Muscle of leg (tissue), 11 donors: ENCODE measurements around the gene UBE2QL1. TPM values are rescaled to one million over a fixed set of nuclear protein-coding genes. Genes with fewer than 3 reads are reported as not detected.

Experiments
- DNase-seq: peaks from one replicate; pipeline ENCODE4 v3.0.0; 2013
- H3K27ac ChIP-seq: one replicate; pipeline ENCODE4 v1.5.1; 2013; ENCODE audit warnings: mild to moderate bottlenecking, low read length, control low read depth
- H3K27me3 ChIP-seq: one replicate; pipeline ENCODE4 v1.6.1; 2013; ENCODE audit warnings: low read length; ENCODE audit not compliant: control insufficient read depth, insufficient read depth
- H3K36me3 ChIP-seq: one replicate; pipeline ENCODE4 v1.6.1; 2013; ENCODE audit warnings: low read length; ENCODE audit not compliant: control insufficient read depth, insufficient read depth
- H3K4me1 ChIP-seq: one replicate; pipeline ENCODE4 v1.6.1; 2013; ENCODE audit warnings: low read length; ENCODE audit not compliant: control insufficient read depth, insufficient read depth
- H3K4me3 ChIP-seq: one replicate; pipeline ENCODE4 v1.5.1; 2013; ENCODE audit warnings: low read length, control low read depth
- H3K9me3 ChIP-seq: replicated peaks from 2 replicates; pipeline ENCODE4 v1.6.1; 2013; ENCODE audit warnings: low read depth, low read length; ENCODE audit not compliant: control insufficient read depth
- WGBS: methylation state at CpG from one replicate; pipeline ENCODE4 v1.1.5; 2013; ENCODE audit warnings: missing lambda C conversion rate; ENCODE audit not compliant: insufficient coverage; 5-methylcytosine and 5-hydroxymethylcytosine counted together
- polyA plus RNA-seq, 8 donors: library from polyadenylated mRNA; unstranded; fragments of 120-200 nt; gene quantifications; one replicate each; pipeline versions ENCODE4 v1.2.1 to v1.2.3, GENCODE V29; 2013; ENCODE audit warnings: inconsistent platforms in 1 of 8, low replicate concordance in 1 of 8; ENCODE audit not compliant: insufficient read length in 8 of 8, insufficient read depth in 1 of 8
- total RNA-seq: library from RNA; stranded (reverse); fragments of 120-200 nt; gene quantifications from one replicate; pipeline ENCODE4 v1.2.4, GENCODE V29; 2013

UBE2QL1 gene
- total and polyA plus RNA-seq, 9 donors: 0.58 to 3.3 (median 1.8) TPM

- no peaks in the 10 kb centered on the region for H3K36me3 ChIP-seq
- no peak overlapping the region for H3K27ac ChIP-seq
- WGBS: no CpG with 5 or more reads among the region's 1 CpG
- no peaks in the 10 kb centered on the region for H3K4me1 ChIP-seq
- DNase-seq: no peak
- no peaks in the 10 kb centered on the region for H3K9me3 ChIP-seq
- peaks cover 7% of the 10 kb centered on the region for H3K27me3 ChIP-seq
- H3K4me3 ChIP-seq: no peak overlapping the region
These were observed 37.4 kb downstream of the UBE2QL1 start for GRCh38 chr5:6486074-6486473.

DNA sequence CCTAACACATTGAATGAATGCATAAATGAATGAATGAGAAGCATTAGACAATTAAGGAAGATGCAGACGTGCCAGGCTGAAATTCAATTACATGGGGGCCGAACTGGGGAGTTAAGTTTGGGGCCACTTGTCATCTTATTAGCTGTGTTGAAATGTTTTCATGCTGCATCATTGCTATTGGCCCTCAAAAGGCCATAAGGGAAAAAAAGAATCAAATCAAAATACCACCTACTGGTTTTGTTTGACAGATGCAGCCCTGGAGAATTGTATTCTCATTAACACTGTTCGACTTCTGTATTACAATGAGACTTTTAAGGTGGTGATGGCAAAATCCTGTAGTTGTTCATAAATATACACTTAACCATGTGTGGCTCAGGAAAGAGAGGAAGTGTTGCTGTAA lies 38.4 kb downstream of the UBE2QL1 start:
- Histone ChIP-seq H3K27me3 (peaks cover 13% of the 10 kb centered on the region), H3K9me3 (no peaks in the 10 kb centered on the region), H3K27ac (no peak overlapping the region), H3K4me1 (no peaks in the 10 kb centered on the region), H3K36me3 (no peaks in the 10 kb centered on the region), H3K4me3 (no peak overlapping the region)
- WGBS: no CpG with 5 or more reads among the region's 3 CpGs
- no peak for DNase-seq

DNA sequence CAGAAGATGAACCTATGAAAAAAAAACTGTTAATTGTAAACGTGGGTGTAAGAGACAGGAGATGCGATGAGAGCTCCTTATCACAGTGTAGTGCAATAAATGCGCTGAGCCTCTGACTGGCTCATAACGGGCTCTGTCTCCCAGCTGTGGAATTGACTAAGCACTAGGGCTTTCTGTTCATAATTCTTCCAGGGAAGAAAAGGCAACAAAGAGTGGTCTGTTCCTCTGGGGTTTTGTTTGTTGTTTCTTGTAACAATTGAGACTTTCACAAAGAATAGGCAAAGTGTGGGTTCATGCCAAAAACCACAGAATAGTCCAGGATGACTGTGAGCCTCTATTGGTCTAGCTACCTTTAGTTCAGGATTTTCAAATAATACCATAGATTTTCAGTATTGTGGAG lies 39.4 kb downstream of the UBE2QL1 start:
- Histone ChIP-seq H3K36me3 (no peaks in the 10 kb centered on the region), H3K4me1 (no peaks in the 10 kb centered on the region), H3K4me3 (no peak overlapping the region), H3K27me3 (peaks cover 13% of the 10 kb centered on the region), H3K9me3 (no peaks in the 10 kb centered on the region), H3K27ac (no peak overlapping the region)
- DNase-seq: no peak
- WGBS: 25% methylated on average over 4 of the region's 4 CpGs

GRCh38 chr5:6489643-6490185 lies 41.1 kb downstream of the UBE2QL1 start:
- Histone ChIP-seq H3K36me3 (no peaks in the 10 kb centered on the region), H3K27ac (no peak overlapping the region), H3K4me1 (no peaks in the 10 kb centered on the region), H3K27me3 (peaks cover 13% of the 10 kb centered on the region), H3K9me3 (no peaks in the 10 kb centered on the region), H3K4me3 (no peak overlapping the region)
- no peak for DNase-seq
- WGBS: 70% methylated on average over 9 of the region's 10 CpGs

- Histone ChIP-seq H3K4me3 (no peak overlapping the region), H3K9me3 (no peaks in the 10 kb centered on the region)
- 73% methylated on average over 8 of the region's 9 CpGs for WGBS
These were observed 41.6 kb downstream of the UBE2QL1 start for GRCh38 chr5:6490246-6490645.

GRCh38 chr5:6490693-6491092 lies 42.0 kb downstream of the UBE2QL1 start:
- Histone ChIP-seq H3K4me1 (no peaks in the 10 kb centered on the region), H3K4me3 (no peak overlapping the region), H3K9me3 (no peaks in the 10 kb centered on the region), H3K36me3 (no peaks in the 10 kb centered on the region), H3K27ac (no peak overlapping the region), H3K27me3 (peaks cover 13% of the 10 kb centered on the region)
- no peak for DNase-seq
- WGBS: no CpG with 5 or more reads among the region's 3 CpGs

More at GRCh38 chr5:6490246-6490645, 41.6 kb downstream of the UBE2QL1 start:
- Histone ChIP-seq H3K36me3 (no peaks in the 10 kb centered on the region), H3K27ac (no peak overlapping the region), H3K27me3 (peaks cover 13% of the 10 kb centered on the region), H3K4me1 (no peaks in the 10 kb centered on the region)
- no peak for DNase-seq

GRCh38 chr5:6491196-6491918 lies 42.7 kb downstream of the UBE2QL1 start:
- H3K36me3 ChIP-seq: no peaks in the 10 kb centered on the region
- WGBS: 60% methylated on average over 24 of the region's 32 CpGs
- no peaks in the 10 kb centered on the region for H3K4me1 ChIP-seq
- peaks cover 13% of the 10 kb centered on the region for H3K27me3 ChIP-seq
- no peak for DNase-seq
- no peak overlapping the region for H3K4me3 ChIP-seq
- no peaks in the 10 kb centered on the region for H3K9me3 ChIP-seq
- no peak overlapping the region for H3K27ac ChIP-seq

DNA sequence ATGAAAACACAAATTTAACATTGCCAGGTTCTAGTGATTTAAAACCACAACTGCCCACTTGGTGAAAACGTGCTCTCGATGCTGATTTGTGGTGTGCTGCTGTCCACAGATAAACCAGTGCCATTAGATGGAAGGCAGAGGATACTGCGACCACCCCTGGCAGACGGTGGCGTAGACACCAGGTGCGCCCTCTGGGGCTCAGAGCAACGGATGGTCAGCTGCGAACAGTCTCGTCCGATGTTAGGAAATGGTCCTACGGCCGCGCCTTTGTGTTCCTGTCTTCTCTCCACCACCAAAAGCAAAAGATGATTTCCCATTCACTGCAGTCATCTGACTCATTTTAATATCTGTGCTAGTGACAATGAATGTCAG lies 43.2 kb downstream of the UBE2QL1 start:
- H3K4me1 ChIP-seq: no peaks in the 10 kb centered on the region
- H3K27me3 ChIP-seq: peaks cover 11% of the 10 kb centered on the region
- no peaks in the 10 kb centered on the region for H3K9me3 ChIP-seq
- 92% methylated on average over 9 of the region's 13 CpGs for WGBS
- DNase-seq: no peak
- no peak overlapping the region for H3K27ac ChIP-seq
- H3K36me3 ChIP-seq: no peaks in the 10 kb centered on the region
- H3K4me3 ChIP-seq: no peak overlapping the region

DNA sequence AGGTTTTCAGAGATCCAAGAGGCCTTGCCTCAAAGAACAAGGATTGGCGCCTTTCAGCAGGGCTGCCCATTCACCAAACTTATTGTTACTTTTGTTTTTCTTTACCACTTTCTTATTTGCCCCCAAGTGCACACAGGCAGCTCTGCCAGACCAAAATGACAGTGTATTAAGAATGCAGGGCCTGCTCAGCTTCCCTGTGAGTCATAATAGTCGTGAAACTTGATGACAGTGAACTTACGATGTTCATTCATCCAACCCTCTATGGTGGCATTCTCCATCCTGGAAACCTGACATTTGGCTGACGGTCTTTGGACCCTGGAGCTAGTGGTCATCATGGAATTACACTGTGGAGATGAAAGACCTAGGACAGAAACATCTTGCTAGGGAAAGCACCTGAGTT lies 44.3 kb downstream of the UBE2QL1 start:
- no peak overlapping the region for H3K27ac ChIP-seq
- no peaks in the 10 kb centered on the region for H3K9me3 ChIP-seq
- H3K4me3 ChIP-seq: no peak overlapping the region
- H3K36me3 ChIP-seq: no peaks in the 10 kb centered on the region
- DNase-seq: no peak
- peaks cover 6% of the 10 kb centered on the region for H3K27me3 ChIP-seq
- 73% methylated on average over 3 of the region's 4 CpGs for WGBS
- H3K4me1 ChIP-seq: no peaks in the 10 kb centered on the region

GRCh38 chr5:6493681-6494454 lies 45.2 kb downstream of the UBE2QL1 start:
- no peaks in the 10 kb centered on the region for H3K4me1 ChIP-seq
- peaks cover 6% of the 10 kb centered on the region for H3K27me3 ChIP-seq
- WGBS: 96% methylated on average over 5 of the region's 9 CpGs
- no peak overlapping the region for H3K4me3 ChIP-seq
- H3K27ac ChIP-seq: no peak overlapping the region
- H3K36me3 ChIP-seq: no peaks in the 10 kb centered on the region
- DNase-seq: no peak
- no peaks in the 10 kb centered on the region for H3K9me3 ChIP-seq
